Measurements from ENCODE around the gene CHTOP.
A peak's percentile ranks its signal among the peaks of the same experiment; 100 is the strongest.
"Not testable (repeated sequence)": the region's sequence is repeated elsewhere in the genome, so short reads cannot be mapped to it uniquely, and the experiment has no call there.

The CHTOP gene, protein sequence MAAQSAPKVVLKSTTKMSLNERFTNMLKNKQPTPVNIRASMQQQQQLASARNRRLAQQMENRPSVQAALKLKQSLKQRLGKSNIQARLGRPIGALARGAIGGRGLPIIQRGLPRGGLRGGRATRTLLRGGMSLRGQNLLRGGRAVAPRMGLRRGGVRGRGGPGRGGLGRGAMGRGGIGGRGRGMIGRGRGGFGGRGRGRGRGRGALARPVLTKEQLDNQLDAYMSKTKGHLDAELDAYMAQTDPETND

DNA sequence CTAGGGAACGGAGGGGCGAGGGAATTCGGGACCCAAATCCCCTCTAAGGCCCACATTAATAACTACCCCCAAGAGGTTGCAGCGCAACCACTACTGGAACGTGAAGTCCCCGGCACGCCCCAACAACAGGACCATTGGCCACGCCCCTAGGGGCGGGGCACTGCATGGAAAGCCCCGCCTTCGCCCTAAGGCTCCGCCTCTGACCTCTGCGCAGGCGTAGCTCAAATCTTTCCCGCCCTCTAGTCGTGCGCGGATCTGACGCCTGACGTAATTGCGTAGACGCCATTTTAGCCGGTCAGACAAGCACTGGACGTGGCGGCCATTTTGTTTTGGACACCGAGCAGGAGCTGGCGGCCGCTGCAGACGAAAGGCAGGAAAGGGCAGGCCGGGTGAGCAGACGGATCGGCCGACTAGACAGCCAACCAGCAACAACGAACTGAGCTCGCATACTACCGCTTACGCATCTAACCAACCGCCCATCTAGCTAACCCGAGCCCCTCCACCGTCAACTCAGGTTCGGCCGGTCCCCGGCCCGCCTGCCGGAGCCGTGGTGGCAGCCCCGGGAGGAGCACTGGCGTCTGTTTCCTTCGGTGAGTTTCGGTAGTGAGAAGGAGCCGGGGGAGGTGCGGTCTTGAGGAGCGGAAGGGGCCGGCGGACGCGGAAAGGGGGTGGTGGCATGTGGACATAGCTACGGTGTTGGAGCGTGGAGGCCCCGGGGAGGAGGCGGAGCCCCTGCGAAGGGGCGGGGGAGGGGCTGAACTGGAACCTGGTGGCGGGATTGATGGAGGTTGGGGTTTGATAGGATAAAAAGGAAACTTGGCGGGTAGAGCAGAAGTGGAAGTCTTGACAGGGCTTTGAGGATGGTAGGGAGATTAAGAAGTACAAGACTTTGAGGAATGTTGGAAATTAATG lies at the start of gene CHTOP:
Gene CHTOP, plus strand, starts transcription at position 313 of the 912 bp plus-strand sequence. CDS start 2,523 bp downstream, outside the sequence.
- TF ChIP-seq, protein P1, sequence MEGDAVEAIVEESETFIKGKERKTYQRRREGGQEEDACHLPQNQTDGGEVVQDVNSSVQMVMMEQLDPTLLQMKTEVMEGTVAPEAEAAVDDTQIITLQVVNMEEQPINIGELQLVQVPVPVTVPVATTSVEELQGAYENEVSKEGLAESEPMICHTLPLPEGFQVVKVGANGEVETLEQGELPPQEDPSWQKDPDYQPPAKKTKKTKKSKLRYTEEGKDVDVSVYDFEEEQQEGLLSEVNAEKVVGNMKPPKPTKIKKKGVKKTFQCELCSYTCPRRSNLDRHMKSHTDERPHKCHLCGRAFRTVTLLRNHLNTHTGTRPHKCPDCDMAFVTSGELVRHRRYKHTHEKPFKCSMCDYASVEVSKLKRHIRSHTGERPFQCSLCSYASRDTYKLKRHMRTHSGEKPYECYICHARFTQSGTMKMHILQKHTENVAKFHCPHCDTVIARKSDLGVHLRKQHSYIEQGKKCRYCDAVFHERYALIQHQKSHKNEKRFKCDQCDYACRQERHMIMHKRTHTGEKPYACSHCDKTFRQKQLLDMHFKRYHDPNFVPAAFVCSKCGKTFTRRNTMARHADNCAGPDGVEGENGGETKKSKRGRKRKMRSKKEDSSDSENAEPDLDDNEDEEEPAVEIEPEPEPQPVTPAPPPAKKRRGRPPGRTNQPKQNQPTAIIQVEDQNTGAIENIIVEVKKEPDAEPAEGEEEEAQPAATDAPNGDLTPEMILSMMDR (IDR thresholded peaks at IDR 0.05; ENCODE audit: low read depth, low read length, missing control alignments): no peak
- peak; percentile 96 for DNase-seq (ENCODE audit: low read depth)
- peak within 1 kb of the TSS; percentile 62 for H3K4me3 ChIP-seq (ENCODE audit: low read depth, low read length)

GRCh38 chr1:153585006-153585405 lies 48.9 kb upstream of the CHTOP start:
- TF ChIP-seq, protein P1 (IDR thresholded peaks at IDR 0.05; ENCODE audit: low read depth, low read length, missing control alignments): no peak
- no peak for DNase-seq (ENCODE audit: low read depth)
- H3K4me3 ChIP-seq (ENCODE audit: low read depth, low read length): no peak overlapping the region

- TF ChIP-seq, protein P1 (IDR thresholded peaks at IDR 0.05; ENCODE audit: low read depth, low read length, missing control alignments): no peak
- no peak for DNase-seq (ENCODE audit: low read depth)
- H3K4me3 ChIP-seq (ENCODE audit: low read depth, low read length): no peak overlapping the region
Measured at GRCh38 chr1:153586347-153586746, 47.5 kb upstream of the CHTOP start.

DNA sequence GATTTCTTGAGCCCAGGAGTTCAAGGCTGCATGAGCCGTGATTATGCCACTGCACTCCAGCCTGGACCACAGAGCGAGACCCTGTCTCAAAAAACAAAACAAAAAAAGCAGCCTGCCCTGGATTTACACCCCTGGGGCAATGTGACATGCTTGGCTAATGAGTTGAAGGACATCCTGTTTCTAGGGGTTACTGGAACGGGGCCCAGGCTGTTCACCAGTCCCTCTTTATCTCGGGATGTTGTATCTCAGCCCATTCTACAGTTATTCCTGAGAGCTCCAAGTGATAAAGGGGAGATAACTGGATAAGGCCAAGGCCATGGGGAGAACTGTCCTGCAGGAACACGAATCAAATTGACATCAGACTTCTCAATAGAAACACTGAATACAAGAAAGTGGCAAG lies 46.6 kb upstream of the CHTOP start:
- DNase-seq (ENCODE audit: low read depth): no peak
- no peak overlapping the region for H3K4me3 ChIP-seq (ENCODE audit: low read depth, low read length)
- TF ChIP-seq, protein P1 (IDR thresholded peaks at IDR 0.05; ENCODE audit: low read depth, low read length, missing control alignments): no peak

GRCh38 chr1:153588033-153588432 lies 45.8 kb upstream of the CHTOP start:
- DNase-seq (ENCODE audit: low read depth); H3K4me3 ChIP-seq (ENCODE audit: low read depth, low read length): not testable (repeated sequence)

- TF ChIP-seq, protein P1 (IDR thresholded peaks at IDR 0.05; ENCODE audit: low read depth, low read length, missing control alignments): no peak
- no peak overlapping the region for H3K4me3 ChIP-seq (ENCODE audit: low read depth, low read length)
- no peak for DNase-seq (ENCODE audit: low read depth)
Measured at GRCh38 chr1:153588482-153588881, 45.4 kb upstream of the CHTOP start.

DNA sequence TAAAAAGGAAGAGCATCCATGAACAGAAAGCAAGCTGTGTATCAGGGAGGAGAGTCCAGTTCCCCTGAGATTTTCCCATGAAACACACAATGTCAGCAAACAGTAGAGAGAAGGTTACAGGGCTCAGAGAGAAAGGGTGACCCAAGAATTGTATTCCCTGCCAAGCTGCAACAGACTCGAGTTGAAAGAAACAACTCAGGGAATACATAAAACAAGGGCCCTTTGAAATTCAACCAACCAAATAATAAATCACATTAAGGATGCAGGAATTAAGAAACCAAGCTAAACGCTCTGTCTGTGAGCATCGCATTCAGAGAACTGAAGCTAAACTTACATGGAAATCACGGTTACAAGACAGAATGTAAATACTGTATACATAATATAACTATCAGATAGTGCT lies 41.1 kb upstream of the CHTOP start:
- no peak overlapping the region for H3K4me3 ChIP-seq (ENCODE audit: low read depth, low read length)
- TF ChIP-seq, protein P1 (IDR thresholded peaks at IDR 0.05; ENCODE audit: low read depth, low read length, missing control alignments): no peak
- DNase-seq (ENCODE audit: low read depth): no peak

Data from GM12864 (cell line).